Suprapubic skin (tissue), 4 donors: ENCODE measurements around the gene KCNK4. TPM values are rescaled to one million over a fixed set of nuclear protein-coding genes. Genes with fewer than 3 reads are reported as not detected.

Source experiments
- DNase-seq, 2 donors: peaks; one replicate each; pipeline ENCODE4 v3.0.0-alpha.2; 2019; ENCODE audit warnings: low spot score in 2 of 2
- H3K27ac ChIP-seq: fragments of 200-600 bp; sonication (generic); one replicate; pipeline ENCODE4 v1.5.1; 2019
- H3K27me3 ChIP-seq: fragments of 200-600 bp; sonication (generic); one replicate; pipeline ENCODE4 v1.5.1; 2019
- H3K36me3 ChIP-seq: fragments of 200-600 bp; sonication (generic); one replicate; pipeline ENCODE4 v1.5.1; 2019
- H3K4me1 ChIP-seq: fragments of 200-600 bp; sonication (generic); one replicate; pipeline ENCODE4 v1.5.1; 2019
- H3K4me3 ChIP-seq: fragments of 200-600 bp; sonication (generic); one replicate; pipeline ENCODE4 v1.5.1; 2019; ENCODE audit warnings: mild to moderate bottlenecking
- H3K9me3 ChIP-seq: fragments of 200-600 bp; sonication (generic); one replicate; pipeline ENCODE4 v1.5.1; 2019
- EP300 ChIP-seq: sonication (generic); formaldehyde crosslinking; IDR thresholded peaks from one replicate; pipeline ENCODE4 v1.6.1; 2017; ENCODE audit warnings: antibody characterized with exemption
- POLR2A ChIP-seq, 2 donors: fragments of 450-650 bp; IDR thresholded peaks; one replicate each; pipeline ENCODE4 v1.6.1; 2017; ENCODE audit warnings: antibody characterized with exemption in 2 of 2, mild to moderate bottlenecking in 2 of 2, moderate library complexity in 2 of 2
- POLR2AphosphoS5 ChIP-seq, 3 donors: sonication (generic); formaldehyde crosslinking; IDR thresholded peaks; one replicate each; pipeline ENCODE4 v1.6.1; 2017; ENCODE audit warnings: antibody characterized with exemption in 3 of 3
- WGBS: methylation state at CpG from one replicate; pipeline ENCODE4 v1.1.5; 2018; 5-methylcytosine and 5-hydroxymethylcytosine counted together
- total RNA-seq, 4 donors: library from RNA; depleted of rRNA; stranded (reverse); fragments of >200 nt; gene quantifications; one replicate each; pipeline ENCODE4 v1.1.0, GENCODE V29; 2016
- TF ChIP-seq, protein P1 (sequence below), 2 donors: fragments of 200-600 bp in 1 of 2; fragments of 450-650 bp in 1 of 2; sonication (generic) in 1 of 2; IDR thresholded peaks; one replicate each; pipeline ENCODE4 v1.5.1; 2016 to 2019; ENCODE audit warnings: antibody characterized with exemption in 2 of 2, mild to moderate bottlenecking in 1 of 2, moderate library complexity in 1 of 2

Gene KCNK4
- total RNA-seq, 4 donors from 2014 or later, result not detected

DNA sequence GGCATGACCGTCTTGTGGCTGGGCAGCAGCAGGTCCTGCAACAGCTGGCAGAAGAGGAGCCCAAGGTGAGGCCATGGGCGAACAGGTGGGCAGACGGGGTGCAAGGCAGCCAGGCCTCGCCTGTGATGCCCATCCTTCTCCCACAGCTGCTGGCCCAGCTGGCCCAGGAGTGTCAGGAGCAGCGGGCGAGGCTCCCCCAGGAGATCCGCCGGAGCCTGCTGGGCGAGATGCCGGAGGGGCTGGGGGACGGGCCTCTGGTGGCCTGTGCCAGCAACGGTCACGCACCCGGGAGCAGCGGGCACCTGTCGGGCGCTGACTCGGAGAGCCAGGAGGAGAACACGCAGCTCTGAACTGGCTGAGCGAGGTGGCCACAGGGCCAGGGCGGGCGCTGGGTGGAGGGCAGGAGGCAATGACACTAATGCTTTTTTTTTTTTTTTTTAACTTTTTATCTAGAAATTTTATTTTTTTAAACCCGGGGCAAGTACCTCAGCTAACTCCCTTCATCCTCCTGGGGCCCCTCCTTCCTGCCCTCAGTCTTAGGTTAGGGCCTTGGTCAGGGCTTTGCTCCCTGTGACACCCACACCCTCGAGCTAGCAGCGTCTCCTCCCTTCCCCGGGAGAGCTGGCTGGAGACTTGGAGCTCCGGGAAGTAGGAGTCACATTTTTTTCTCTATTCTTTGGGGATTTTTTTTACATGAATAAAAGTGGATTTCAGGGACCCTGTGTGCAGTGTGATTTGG is 23.7 kb upstream of the KCNK4 start:
- Histone ChIP-seq H3K27me3 (no peaks in the 10 kb centered on the region), H3K27ac (peak overlapping the region; percentile 95), H3K36me3 (peaks cover 41% of the 10 kb centered on the region), H3K9me3 (no peaks in the 10 kb centered on the region), H3K4me1 (peaks cover 37% of the 10 kb centered on the region), H3K4me3 (no peak overlapping the region)
- 37% methylated on average over 19 of the region's 27 CpGs for WGBS
- TF ChIP-seq POLR2A (IDR thresholded peaks at IDR 0.05) (no peak), EP300 (no peak), POLR2AphosphoS5 (IDR thresholded peaks at IDR 0.05) (no peak)
- TF ChIP-seq, protein P1, sequence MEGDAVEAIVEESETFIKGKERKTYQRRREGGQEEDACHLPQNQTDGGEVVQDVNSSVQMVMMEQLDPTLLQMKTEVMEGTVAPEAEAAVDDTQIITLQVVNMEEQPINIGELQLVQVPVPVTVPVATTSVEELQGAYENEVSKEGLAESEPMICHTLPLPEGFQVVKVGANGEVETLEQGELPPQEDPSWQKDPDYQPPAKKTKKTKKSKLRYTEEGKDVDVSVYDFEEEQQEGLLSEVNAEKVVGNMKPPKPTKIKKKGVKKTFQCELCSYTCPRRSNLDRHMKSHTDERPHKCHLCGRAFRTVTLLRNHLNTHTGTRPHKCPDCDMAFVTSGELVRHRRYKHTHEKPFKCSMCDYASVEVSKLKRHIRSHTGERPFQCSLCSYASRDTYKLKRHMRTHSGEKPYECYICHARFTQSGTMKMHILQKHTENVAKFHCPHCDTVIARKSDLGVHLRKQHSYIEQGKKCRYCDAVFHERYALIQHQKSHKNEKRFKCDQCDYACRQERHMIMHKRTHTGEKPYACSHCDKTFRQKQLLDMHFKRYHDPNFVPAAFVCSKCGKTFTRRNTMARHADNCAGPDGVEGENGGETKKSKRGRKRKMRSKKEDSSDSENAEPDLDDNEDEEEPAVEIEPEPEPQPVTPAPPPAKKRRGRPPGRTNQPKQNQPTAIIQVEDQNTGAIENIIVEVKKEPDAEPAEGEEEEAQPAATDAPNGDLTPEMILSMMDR (IDR thresholded peaks at IDR 0.05), result no peak
- no peak for DNase-seq

DNA sequence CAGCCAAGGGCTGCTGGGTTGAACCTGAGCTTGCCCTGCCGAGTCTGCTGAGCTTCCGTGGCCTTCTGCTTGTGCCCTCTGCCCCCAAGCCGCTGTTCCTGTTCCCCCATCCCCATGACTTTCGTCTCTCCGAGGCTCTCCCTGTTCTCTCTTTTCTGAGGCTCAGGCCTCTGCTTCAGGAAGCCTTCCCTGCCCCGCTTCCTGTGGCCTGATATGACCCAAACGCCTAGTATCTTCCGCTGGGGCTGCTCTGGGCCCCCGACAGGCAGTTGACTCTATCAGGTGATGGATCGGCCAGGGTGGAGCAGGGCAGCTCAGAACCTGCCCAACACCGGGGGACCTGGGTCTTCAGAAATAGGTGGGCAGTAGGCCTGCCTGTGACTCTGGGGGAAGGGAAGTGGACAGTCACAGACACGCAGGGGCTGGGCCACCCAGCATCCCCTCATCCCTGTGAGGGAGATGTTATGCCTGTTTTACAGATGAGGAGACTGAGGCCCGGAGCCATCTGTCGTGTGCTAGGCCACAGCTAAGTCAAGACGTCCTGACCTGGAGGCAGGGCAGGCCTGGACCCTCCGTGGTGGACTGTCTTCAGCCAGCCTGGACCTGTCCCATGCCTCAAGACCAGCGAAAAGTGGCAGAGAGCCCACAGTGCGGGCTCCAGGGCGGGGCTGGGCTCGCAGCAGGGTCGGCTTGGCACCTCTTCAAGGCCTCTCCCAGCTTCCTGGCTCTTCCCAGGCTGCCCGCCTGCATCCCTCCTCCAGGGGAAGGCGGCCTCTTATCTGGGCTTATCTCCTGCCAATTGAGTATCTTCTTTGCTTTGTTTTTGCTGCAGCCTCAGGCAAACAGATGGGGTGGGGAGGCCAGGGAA is 22.8 kb upstream of the KCNK4 start:
- 42% methylated on average over 16 of the region's 23 CpGs for whole genome bisulfite sequencing
- H3K4me1 ChIP-seq, result peaks cover 37% of the 10 kb centered on the region
- DNase-seq, result no peak
- peak overlapping the region; percentile 95 for H3K27ac ChIP-seq
- H3K27me3 ChIP-seq, result no peaks in the 10 kb centered on the region
- peaks cover 33% of the 10 kb centered on the region for H3K36me3 ChIP-seq
- peak overlapping the region; percentile 69 for H3K4me3 ChIP-seq
- TF ChIP-seq, protein P1 (IDR thresholded peaks at IDR 0.05), result no peak
- TF ChIP-seq POLR2A (IDR thresholded peaks at IDR 0.05) (no peak), POLR2AphosphoS5 (IDR thresholded peaks at IDR 0.05) (no peak), EP300 (no peak)
- H3K9me3 ChIP-seq, result no peaks in the 10 kb centered on the region

DNA sequence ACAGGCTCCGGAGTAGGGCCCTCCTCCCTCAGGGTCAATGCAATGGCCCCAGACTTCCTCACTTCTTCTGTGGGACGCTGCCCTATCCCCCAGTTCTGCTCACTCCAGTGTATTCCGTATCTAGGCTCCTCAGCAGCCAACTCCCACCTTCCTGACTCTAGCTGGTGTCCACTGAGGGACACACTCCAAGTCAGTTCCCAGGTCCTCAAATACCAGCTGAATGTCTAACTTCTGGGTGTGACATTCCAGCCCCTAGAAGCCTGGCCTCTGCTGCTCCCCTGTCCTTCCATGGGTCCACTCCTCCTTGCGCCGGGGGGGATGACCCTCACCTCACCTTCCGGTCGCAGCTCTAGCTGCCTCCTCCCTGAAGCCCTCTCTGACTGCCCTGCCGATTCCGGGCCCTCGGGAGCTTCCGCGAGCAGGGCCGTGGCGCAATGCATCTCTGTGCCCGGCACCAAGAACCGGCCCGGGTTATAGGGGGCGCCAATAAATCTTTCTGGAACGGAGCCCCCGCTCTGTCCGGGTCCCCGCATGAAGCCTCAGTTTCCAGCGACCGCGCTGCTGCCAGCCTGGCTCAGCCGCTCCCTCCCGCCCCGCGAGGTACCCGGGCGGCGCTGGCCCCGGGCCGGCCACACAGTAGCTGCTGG is 22.1 kb upstream of the KCNK4 start:
- H3K27ac ChIP-seq, result peak overlapping the region; percentile 95
- H3K4me1 ChIP-seq, result peaks cover 37% of the 10 kb centered on the region
- 3% methylated on average over 12 of the region's 34 CpGs for WGBS
- H3K9me3 ChIP-seq, result no peaks in the 10 kb centered on the region
- H3K36me3 ChIP-seq, result peaks cover 25% of the 10 kb centered on the region
- DNase-seq, result no peak
- peak overlapping the region; percentile 69 for H3K4me3 ChIP-seq
- TF ChIP-seq POLR2A (IDR thresholded peaks at IDR 0.05) (no peak), EP300 (no peak), POLR2AphosphoS5 (IDR thresholded peaks at IDR 0.05) (no peak)
- TF ChIP-seq, protein P1 (IDR thresholded peaks at IDR 0.05), result no peak
- no peaks in the 10 kb centered on the region for H3K27me3 ChIP-seq

DNA sequence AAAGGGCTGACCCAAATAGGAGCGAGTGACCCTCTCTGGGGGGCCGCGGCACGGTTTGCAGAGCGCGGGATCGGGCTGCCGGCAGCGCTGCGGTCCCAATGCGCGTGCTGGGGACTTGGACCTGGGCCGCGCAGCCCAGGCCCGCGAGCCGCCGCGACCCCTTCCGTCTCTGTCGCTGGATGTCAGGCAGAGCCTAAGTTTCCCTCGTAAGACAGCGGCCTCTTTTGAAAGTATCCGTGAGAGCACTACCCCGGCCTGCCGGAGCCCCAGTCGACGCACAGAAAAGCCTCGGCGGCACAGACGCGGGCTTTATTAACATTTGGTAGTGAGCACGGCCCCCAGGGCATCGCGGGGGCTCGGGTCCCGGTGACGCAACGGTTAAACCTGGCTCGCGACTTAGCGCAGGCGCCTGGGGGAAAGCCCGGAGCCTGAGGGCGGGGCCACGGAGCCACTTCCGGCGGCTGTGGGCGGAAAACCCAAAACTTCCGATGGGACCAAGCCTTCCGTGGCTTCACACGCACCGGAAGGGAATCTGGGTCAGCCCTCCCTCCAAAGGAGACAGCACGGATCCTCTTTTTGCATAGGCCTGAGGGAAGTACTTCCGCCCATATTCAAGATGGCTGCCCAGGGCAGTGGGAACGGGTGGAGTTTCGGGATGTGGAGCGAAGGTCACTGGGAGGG is 21.4 kb upstream of the KCNK4 start:
- H3K36me3 ChIP-seq, result peaks cover 18% of the 10 kb centered on the region
- peak overlapping the region; percentile 69 for H3K4me3 ChIP-seq
- TF ChIP-seq POLR2AphosphoS5 (IDR thresholded peaks at IDR 0.05) (peak; percentile 29 to 96 (median 95)), EP300 (no peak), POLR2A (IDR thresholded peaks at IDR 0.05) (peak in 1 of 2 donors; percentile 19)
- TF ChIP-seq, protein P1 (IDR thresholded peaks at IDR 0.05), result peak in 1 of 2 donors; percentile 14
- no peaks in the 10 kb centered on the region for H3K9me3 ChIP-seq
- peaks cover 37% of the 10 kb centered on the region for H3K4me1 ChIP-seq
- H3K27me3 ChIP-seq, result no peaks in the 10 kb centered on the region
- WGBS, result 0% methylated on average over 23 of the region's 58 CpGs
- peak; percentile 99 for DNase-seq
- H3K27ac ChIP-seq, result peak overlapping the region; percentile 95
